Liver (tissue), 3 donors: Measurements from ENCODE around the gene TRPC4.

ENCODE experiments used
- ATF3 ChIP-seq: IDR thresholded peaks from 2 replicates; pipeline ENCODE4 v1.6.1; 2016; ENCODE audit warnings: antibody characterized with exemption
- CTCF ChIP-seq: fragments of 150-350 bp; IDR thresholded peaks from 2 replicates; pipeline ENCODE4 v1.5.1; 2017; ENCODE audit warnings: improper control_type of control experiment, low read depth, low read length; ENCODE audit not compliant: missing input control
- RAD21 ChIP-seq, 2 donors: IDR thresholded peaks; 2 replicates each; pipeline ENCODE4 v1.6.1; 2016; ENCODE audit warnings: antibody characterized with exemption in 2 of 2, mild to moderate bottlenecking in 2 of 2
- SP1 ChIP-seq: IDR thresholded peaks from 2 replicates; pipeline ENCODE4 v1.6.1; 2018; ENCODE audit warnings: antibody characterized with exemption, mild to moderate bottlenecking
- TAF1 ChIP-seq: conservative IDR thresholded peaks from 2 replicates; pipeline ENCODE4 v1.6.1; 2016; ENCODE audit warnings: antibody characterized with exemption, mild to moderate bottlenecking
- ZBTB33 ChIP-seq: IDR thresholded peaks from 2 replicates; pipeline ENCODE4 v1.6.1; 2016; ENCODE audit warnings: antibody characterized with exemption
- TF ChIP-seq, protein P1 (sequence below): IDR thresholded peaks from 2 replicates; pipeline ENCODE4 v1.6.1; 2016; ENCODE audit warnings: antibody characterized with exemption, mild to moderate bottlenecking
- donor health status: healthy.
- donor health status: healthy.

DNA sequence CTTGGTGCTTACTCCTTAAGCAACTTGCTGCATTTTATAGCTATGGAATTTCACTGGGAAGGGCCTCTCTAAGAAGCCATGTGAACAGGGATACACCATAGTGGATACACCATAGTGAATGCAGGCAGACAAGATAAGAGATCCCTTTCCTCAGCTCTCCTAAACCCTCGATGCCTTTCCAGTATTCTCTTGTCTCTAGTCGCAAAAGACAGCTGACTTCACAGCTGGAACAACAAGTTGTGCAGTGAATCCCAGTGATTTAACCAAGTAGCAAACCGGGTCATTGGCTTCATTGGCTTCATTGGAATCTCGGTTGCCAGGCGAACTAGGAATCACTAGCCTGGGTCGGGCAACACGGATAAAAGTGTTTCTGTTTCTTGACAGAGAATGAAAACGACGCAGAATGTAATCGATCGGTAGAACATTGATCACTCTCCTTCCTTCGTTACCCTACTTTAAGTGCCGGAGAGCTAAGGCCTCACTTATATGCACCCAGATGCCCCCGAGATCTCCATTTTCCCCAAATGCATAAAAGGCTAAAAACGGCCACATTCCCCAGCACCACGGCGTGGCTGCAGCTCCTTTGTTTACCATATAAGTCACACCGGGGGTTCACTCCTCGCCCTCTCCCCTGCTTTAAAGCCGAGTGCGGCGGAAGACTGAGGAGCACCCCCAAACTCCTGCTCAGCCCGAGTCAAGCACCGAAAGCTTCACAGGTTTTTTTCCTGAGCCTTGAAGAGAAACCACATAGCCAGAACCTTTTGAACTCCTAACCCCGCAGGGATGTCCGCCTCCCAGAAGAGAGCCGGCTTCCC lies 674 bp downstream of the TRPC4 start:
- TF ChIP-seq, protein P1, sequence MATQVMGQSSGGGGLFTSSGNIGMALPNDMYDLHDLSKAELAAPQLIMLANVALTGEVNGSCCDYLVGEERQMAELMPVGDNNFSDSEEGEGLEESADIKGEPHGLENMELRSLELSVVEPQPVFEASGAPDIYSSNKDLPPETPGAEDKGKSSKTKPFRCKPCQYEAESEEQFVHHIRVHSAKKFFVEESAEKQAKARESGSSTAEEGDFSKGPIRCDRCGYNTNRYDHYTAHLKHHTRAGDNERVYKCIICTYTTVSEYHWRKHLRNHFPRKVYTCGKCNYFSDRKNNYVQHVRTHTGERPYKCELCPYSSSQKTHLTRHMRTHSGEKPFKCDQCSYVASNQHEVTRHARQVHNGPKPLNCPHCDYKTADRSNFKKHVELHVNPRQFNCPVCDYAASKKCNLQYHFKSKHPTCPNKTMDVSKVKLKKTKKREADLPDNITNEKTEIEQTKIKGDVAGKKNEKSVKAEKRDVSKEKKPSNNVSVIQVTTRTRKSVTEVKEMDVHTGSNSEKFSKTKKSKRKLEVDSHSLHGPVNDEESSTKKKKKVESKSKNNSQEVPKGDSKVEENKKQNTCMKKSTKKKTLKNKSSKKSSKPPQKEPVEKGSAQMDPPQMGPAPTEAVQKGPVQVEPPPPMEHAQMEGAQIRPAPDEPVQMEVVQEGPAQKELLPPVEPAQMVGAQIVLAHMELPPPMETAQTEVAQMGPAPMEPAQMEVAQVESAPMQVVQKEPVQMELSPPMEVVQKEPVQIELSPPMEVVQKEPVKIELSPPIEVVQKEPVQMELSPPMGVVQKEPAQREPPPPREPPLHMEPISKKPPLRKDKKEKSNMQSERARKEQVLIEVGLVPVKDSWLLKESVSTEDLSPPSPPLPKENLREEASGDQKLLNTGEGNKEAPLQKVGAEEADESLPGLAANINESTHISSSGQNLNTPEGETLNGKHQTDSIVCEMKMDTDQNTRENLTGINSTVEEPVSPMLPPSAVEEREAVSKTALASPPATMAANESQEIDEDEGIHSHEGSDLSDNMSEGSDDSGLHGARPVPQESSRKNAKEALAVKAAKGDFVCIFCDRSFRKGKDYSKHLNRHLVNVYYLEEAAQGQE, result no peak
- no peak for TF ChIP-seq CTCF
- no peak for TF ChIP-seq TAF1
- no peak for TF ChIP-seq SP1
- no peak for TF ChIP-seq ATF3
- TF ChIP-seq RAD21 (IDR thresholded peaks at IDR 0.05), result no peak
- TF ChIP-seq ZBTB33, result no peak
